ENCODE measurements around the gene CIB4.

GRCh38 chr2:26630669-26631360 lies 10.4 kb downstream of the CIB4 start:
- TF ChIP-seq CTCF (conservative IDR thresholded peaks at IDR 0.05 in 1 of 2, IDR thresholded peaks at IDR 0.05 in 1 of 2; ENCODE audit: extremely low read depth in 1 of 2, insufficient read depth in 1 of 2, low read depth in 1 of 2, low read length in 2 of 2) (no peak), EZH2 (IDR thresholded peaks at IDR 0.05; ENCODE audit: borderline replicate concordance, low read length) (no peak)

All from mammary epithelial cell (primary cell).